SW480 (cell line): ENCODE results near the gene SEL1L.
"Not testable (repeated sequence)": the region's sequence is repeated elsewhere in the genome, so short reads cannot be mapped to it uniquely, and the experiment has no call there.

Experiments used
- DNase-seq: peaks from one replicate; pipeline ENCODE4 v3.0.0-alpha.2; 2016; ENCODE audit warnings: low spot score

The SEL1L gene

GRCh38 chr14:81474148-81474492, 59.5 kb downstream of the SEL1L start:
- DNase-seq, result no peak

GRCh38 chr14:81473456-81474147, 60.1 kb downstream of the SEL1L start:
- DNase-seq, result no peak

GRCh38 chr14:81472096-81472800, 61.4 kb downstream of the SEL1L start:
- DNase-seq, result no peak

- DNase-seq, result no peak
These were observed 62.6 kb downstream of the SEL1L start for GRCh38 chr14:81471062-81471461.

GRCh38 chr14:81470557-81470826, 63.2 kb downstream of the SEL1L start:
- DNase-seq, result not testable (repeated sequence)

- no peak for DNase-seq
These were observed 66.8 kb downstream of the SEL1L start for GRCh38 chr14:81466854-81467253.

- no peak for DNase-seq
These were observed 68.0 kb downstream of the SEL1L start for GRCh38 chr14:81465507-81466228.

GRCh38 chr14:81465003-81465392, 68.7 kb downstream of the SEL1L start:
- not testable (repeated sequence) for DNase-seq

- peak; percentile 26 for DNase-seq
These were observed 69.2 kb downstream of the SEL1L start for GRCh38 chr14:81464253-81465002.

- DNase-seq, result not testable (repeated sequence)
These were observed 71.3 kb downstream of the SEL1L start for GRCh38 chr14:81462356-81462755.

GRCh38 chr14:81459912-81460311, 73.7 kb downstream of the SEL1L start:
- DNase-seq, result no peak

GRCh38 chr14:81458352-81458751, 75.3 kb downstream of the SEL1L start:
- DNase-seq, result no peak

- DNase-seq, result no peak
These were observed 78.3 kb downstream of the SEL1L start for GRCh38 chr14:81455390-81455789.

GRCh38 chr14:81454572-81455218, 79.0 kb downstream of the SEL1L start:
- no peak for DNase-seq

- peak; percentile 62 for DNase-seq
These were observed 80.4 kb downstream of the SEL1L start for GRCh38 chr14:81453166-81453766.

GRCh38 chr14:81452341-81453133, 81.1 kb downstream of the SEL1L start:
- no peak for DNase-seq

GRCh38 chr14:81450976-81451375, 82.7 kb downstream of the SEL1L start:
- DNase-seq, result no peak

- DNase-seq, result no peak
These were observed 83.5 kb downstream of the SEL1L start for GRCh38 chr14:81450100-81450531.

- DNase-seq, result no peak
These were observed 84.1 kb downstream of the SEL1L start for GRCh38 chr14:81449576-81449975.

GRCh38 chr14:81449114-81449513, 84.5 kb downstream of the SEL1L start:
- no peak for DNase-seq
